Chondrocyte (in vitro differentiated cells): ENCODE data around the gene IL20RA. TPM values are rescaled to one million over a fixed set of nuclear protein-coding genes. Genes with fewer than 3 reads are reported as not detected.
A peak's percentile ranks its signal among the peaks of the same experiment; 100 is the strongest.

Experiments used
- DNase-seq: peaks from one replicate; pipeline ENCODE4 v3.0.0; 2021; ENCODE audit warnings: mixed read lengths, low spot score
- H3K27ac Mint-ChIP-seq: one replicate; pipeline ENCODE4 v1.8.0; 2021; ENCODE audit warnings: mild to moderate bottlenecking, moderate library complexity, mixed read lengths; ENCODE audit not compliant: unreplicated experiment
- H3K27me3 Mint-ChIP-seq: 2 replicates; pipeline ENCODE4 v1.8.0; 2021; ENCODE audit warnings: low read depth, mixed read lengths
- H3K36me3 Mint-ChIP-seq: 2 replicates; pipeline ENCODE4 v1.8.0; 2021; ENCODE audit warnings: low read depth, mixed read lengths
- H3K4me1 Mint-ChIP-seq: 2 replicates; pipeline ENCODE4 v1.8.0; 2021; ENCODE audit warnings: low read depth, mild to moderate bottlenecking, mixed read lengths
- H3K4me3 Mint-ChIP-seq: one replicate; pipeline ENCODE4 v1.8.0; 2021; ENCODE audit warnings: mild to moderate bottlenecking, moderate library complexity, mixed read lengths; ENCODE audit not compliant: unreplicated experiment
- H3K9me3 Mint-ChIP-seq: 2 replicates; pipeline ENCODE4 v1.8.0; 2021; ENCODE audit warnings: low read depth, mixed read lengths
- total RNA-seq: library from RNA; stranded (reverse); gene quantifications from 3 replicates; pipeline ENCODE4 v1.2.1, GENCODE V29; 2021
- TF ChIP-seq, protein P1 (sequence below): fragments of 200-600 bp; sonication (generic); IDR thresholded peaks from 2 replicates; pipeline ENCODE4 v1.5.0; 2021; ENCODE audit warnings: antibody characterized with exemption, mild to moderate bottlenecking, moderate library complexity

The IL20RA gene
- total RNA-seq, 1 donor from 2014 or later, result 0.22 TPM

DNA sequence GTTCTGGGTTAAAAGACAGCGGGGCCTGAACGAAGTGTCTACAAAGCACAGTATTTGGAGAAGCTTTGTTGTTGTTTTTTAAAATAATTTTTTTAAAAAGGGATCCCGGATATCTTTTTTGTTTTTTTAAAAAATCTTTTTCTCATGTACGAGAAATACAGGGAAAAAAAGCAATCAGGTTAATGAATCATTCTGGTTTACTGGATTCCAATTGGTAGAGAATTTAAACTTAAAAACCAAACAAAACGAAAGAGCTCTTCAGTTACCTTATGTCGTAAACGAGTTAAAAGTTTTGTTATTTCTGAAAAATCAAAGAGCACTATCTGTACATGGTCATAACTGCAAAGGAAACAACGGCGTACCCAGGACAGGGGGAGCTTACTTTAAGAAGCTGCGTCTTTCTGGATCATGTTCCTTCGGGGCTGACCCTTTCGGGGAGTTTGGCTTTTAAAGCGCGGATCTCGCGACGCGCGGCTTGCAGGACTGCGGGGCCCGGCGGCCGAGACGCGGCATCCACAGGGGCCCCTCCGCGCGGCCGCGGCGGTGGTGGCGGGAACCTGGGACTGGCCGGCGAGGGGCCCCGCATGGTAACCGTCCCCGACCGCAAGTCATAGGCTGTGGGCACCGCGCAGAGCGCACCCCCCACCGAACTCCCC is 927 bp downstream of the IL20RA start:
- Mint-ChIP-seq H3K27me3 (peaks cover 61% of the 10 kb centered on the region), H3K9me3 (peaks cover 15% of the 10 kb centered on the region), H3K4me3 (peak overlapping the region; percentile 74)

DNA sequence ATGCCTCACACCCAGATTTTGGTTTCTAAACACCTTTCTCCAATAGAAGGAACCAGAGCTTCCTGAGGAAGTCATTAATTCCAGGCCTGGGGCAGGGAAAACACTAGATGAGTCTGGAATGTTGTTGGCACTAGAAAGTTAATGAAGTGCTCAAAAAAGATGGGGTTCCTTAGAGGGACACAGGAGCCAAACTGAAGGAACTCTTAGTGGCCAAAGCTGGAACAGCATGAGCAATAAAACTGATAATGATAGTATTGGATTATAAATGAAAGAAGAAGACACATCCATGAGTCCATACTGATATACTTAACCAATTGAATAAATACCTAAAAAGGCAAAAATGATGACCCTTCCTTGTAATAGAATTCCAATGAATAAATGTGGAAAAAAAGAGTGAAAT is 4.4 kb downstream of the IL20RA start:
- Mint-ChIP-seq H3K4me3 (no peak overlapping the region), H3K36me3 (peaks cover 7% of the 10 kb centered on the region), H3K9me3 (peaks cover 15% of the 10 kb centered on the region), H3K4me1 (peaks cover 3% of the 10 kb centered on the region), H3K27ac (no peak overlapping the region), H3K27me3 (peaks cover 65% of the 10 kb centered on the region)
- DNase-seq, result no peak
- TF ChIP-seq, protein P1, sequence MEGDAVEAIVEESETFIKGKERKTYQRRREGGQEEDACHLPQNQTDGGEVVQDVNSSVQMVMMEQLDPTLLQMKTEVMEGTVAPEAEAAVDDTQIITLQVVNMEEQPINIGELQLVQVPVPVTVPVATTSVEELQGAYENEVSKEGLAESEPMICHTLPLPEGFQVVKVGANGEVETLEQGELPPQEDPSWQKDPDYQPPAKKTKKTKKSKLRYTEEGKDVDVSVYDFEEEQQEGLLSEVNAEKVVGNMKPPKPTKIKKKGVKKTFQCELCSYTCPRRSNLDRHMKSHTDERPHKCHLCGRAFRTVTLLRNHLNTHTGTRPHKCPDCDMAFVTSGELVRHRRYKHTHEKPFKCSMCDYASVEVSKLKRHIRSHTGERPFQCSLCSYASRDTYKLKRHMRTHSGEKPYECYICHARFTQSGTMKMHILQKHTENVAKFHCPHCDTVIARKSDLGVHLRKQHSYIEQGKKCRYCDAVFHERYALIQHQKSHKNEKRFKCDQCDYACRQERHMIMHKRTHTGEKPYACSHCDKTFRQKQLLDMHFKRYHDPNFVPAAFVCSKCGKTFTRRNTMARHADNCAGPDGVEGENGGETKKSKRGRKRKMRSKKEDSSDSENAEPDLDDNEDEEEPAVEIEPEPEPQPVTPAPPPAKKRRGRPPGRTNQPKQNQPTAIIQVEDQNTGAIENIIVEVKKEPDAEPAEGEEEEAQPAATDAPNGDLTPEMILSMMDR, result no peak

More for the DNA sequence above, 927 bp downstream of the IL20RA start:
- Mint-ChIP-seq H3K4me1 (peaks cover 3% of the 10 kb centered on the region), H3K27ac (no peak overlapping the region), H3K36me3 (peaks cover 7% of the 10 kb centered on the region)
- TF ChIP-seq, protein P1, result no peak
- no peak for DNase-seq

DNA sequence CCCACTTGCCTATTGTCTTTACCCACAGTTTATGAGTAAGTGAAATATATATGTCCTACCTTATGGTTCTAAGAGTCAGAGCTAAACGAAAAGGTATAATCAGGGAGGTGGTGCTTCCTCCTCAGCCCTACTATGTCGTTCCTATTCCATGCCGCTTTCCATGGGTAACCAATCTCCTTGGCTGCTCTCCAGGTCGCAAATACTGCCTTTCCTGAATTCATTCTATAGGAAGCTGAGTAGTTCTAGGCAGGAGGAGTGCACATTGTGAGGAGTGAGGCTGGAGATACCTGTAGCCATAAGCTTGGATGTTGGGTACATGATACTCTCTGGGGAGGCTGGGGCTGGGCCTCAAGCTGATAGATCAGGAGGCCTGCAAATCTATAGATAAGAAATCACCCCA is 5.8 kb downstream of the IL20RA start:
- TF ChIP-seq, protein P1, result no peak
- no peak for DNase-seq
- H3K4me3 Mint-ChIP-seq, result no peak overlapping the region

DNA sequence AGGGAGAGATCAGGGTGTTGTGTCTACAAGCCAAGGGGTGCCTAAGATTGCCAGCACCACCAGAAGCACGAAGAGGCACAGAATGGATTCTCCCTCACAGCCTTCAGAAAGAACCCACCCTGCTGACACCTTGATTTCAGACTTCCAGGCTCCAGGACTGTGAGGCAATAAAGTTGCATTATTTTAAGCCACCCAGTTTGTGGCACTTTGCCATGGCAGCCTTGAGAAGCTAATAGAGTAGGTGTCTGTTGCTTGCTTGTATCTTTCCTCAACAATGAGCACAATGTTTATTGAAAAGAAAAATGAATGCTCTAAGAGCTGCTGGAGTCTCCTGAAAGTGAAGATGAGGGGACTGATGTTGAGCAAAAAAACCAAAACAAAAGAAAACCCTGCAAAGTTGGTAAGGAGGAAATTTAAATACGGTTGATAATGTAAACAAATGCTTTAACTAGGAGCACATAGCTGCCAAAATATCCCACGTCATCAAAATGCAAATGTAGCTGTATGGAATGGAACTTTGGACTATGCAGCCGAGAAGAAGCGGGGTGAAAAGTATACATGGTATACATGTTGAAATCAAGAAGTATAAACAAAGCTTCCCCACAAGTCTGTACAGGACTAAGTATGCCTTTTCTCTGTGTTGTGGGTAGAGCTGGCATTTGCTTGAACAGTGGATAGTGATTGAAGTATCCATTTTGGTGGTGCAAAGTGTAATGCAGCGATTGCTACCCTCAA is 8.0 kb downstream of the IL20RA start:
- Mint-ChIP-seq H3K27ac (no peak overlapping the region), H3K36me3 (peaks cover 2% of the 10 kb centered on the region), H3K27me3 (peaks cover 46% of the 10 kb centered on the region), H3K4me1 (no peaks in the 10 kb centered on the region), H3K4me3 (no peak overlapping the region), H3K9me3 (peaks cover 15% of the 10 kb centered on the region)
- TF ChIP-seq, protein P1, result no peak
- no peak for DNase-seq

More for the DNA sequence above, 5.8 kb downstream of the IL20RA start:
- Mint-ChIP-seq H3K27me3 (peaks cover 64% of the 10 kb centered on the region), H3K9me3 (peaks cover 15% of the 10 kb centered on the region), H3K4me1 (peaks cover 3% of the 10 kb centered on the region), H3K27ac (no peak overlapping the region), H3K36me3 (peaks cover 4% of the 10 kb centered on the region)

DNA sequence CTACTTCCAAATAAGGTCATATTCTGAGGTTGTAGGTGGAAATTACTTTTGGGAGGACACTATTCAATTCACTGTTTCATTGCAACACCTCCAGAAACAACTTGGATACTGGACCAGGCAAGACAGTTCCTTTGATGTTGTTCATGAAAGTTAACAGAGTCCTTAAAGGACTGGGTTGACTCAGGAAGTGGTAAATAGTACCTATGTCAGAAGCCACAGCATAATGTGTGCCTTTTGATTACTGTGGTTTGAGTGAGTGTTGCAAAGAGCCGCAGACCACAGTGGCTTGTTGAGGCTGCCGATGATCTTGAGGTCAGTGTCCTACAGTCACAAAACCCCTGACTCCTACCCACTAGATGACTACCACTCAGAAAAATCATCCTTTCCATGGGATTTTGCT is 10.9 kb downstream of the IL20RA start:
- no peak for DNase-seq
- H3K4me1 Mint-ChIP-seq, result no peaks in the 10 kb centered on the region
- H3K27ac Mint-ChIP-seq, result no peak overlapping the region
- no peaks in the 10 kb centered on the region for H3K9me3 Mint-ChIP-seq
- TF ChIP-seq, protein P1, result no peak
- H3K4me3 Mint-ChIP-seq, result no peak overlapping the region
- peaks cover 26% of the 10 kb centered on the region for H3K27me3 Mint-ChIP-seq
- peaks cover 2% of the 10 kb centered on the region for H3K36me3 Mint-ChIP-seq
